Large intestine (tissue), 3 donors: Measurements from ENCODE around the gene HSD17B12. TPM values are rescaled to one million over a fixed set of nuclear protein-coding genes. Genes with fewer than 3 reads are reported as not detected.

Experiments
- DNase-seq, 2 donors: peaks; one replicate each; pipeline versions ENCODE4 v3.0.0 to v3.0.0-alpha.2; 2013
- H3K27ac ChIP-seq: one replicate; pipeline ENCODE4 v1.5.1; 2013; ENCODE audit warnings: low read length
- H3K27me3 ChIP-seq: 2 replicates; pipeline ENCODE4 v1.6.1; 2013; ENCODE audit warnings: low read length; ENCODE audit not compliant: control insufficient read depth, insufficient read depth
- H3K36me3 ChIP-seq: 2 replicates; pipeline ENCODE4 v1.6.1; 2013; ENCODE audit warnings: low read length; ENCODE audit not compliant: control insufficient read depth, insufficient read depth
- H3K4me1 ChIP-seq: one replicate; pipeline ENCODE4 v1.6.1; 2013; ENCODE audit warnings: low read length; ENCODE audit not compliant: control insufficient read depth, insufficient read depth
- H3K4me3 ChIP-seq: one replicate; pipeline ENCODE4 v1.5.1; 2013; ENCODE audit warnings: low read length
- H3K9me3 ChIP-seq: one replicate; pipeline ENCODE4 v1.6.1; 2013; ENCODE audit warnings: mild to moderate bottlenecking, low read depth, low read length, moderate library complexity; ENCODE audit not compliant: control insufficient read depth
- WGBS: methylation state at CpG from one replicate; pipeline ENCODE4 v1.1.5; 2013; ENCODE audit warnings: low lambda C conversion rate; ENCODE audit not compliant: insufficient coverage; 5-methylcytosine and 5-hydroxymethylcytosine counted together
- polyA plus RNA-seq: library from polyadenylated mRNA; unstranded; fragments of 120-200 nt; gene quantifications from one replicate; pipeline ENCODE4 v1.2.1, GENCODE V29; 2013

The HSD17B12 gene
- polyA plus RNA-seq, 1 donor, result 84.4 TPM

DNA sequence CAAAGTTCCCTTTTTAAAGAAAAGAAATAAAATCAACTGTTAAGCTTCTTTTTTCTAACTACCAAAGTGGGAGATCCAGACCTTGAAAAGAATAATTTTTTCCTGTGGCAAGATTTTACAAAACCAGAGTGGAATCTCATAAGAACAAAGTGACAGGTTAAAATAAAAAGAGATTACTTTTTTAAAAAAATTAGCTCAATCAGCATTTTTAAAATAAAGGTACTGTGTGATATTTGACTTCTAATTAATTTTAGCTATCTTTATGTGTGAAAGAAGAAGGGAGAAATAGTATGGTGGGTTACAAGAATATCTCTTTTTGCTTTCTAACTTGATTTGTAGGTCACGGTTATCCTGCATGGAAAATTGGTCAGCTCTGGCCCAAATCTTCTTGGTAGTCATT, 107.3 kb downstream of the HSD17B12 start:
- no peak overlapping the region for H3K4me3 ChIP-seq
- WGBS, result 80% methylated on average over 1 of the region's 1 CpG
- no peak for DNase-seq
- peaks cover 4% of the 10 kb centered on the region for H3K9me3 ChIP-seq
- no peaks in the 10 kb centered on the region for H3K27me3 ChIP-seq
- H3K36me3 ChIP-seq, result no peaks in the 10 kb centered on the region
- no peaks in the 10 kb centered on the region for H3K4me1 ChIP-seq
- peak overlapping the region; percentile 32 for H3K27ac ChIP-seq

DNA sequence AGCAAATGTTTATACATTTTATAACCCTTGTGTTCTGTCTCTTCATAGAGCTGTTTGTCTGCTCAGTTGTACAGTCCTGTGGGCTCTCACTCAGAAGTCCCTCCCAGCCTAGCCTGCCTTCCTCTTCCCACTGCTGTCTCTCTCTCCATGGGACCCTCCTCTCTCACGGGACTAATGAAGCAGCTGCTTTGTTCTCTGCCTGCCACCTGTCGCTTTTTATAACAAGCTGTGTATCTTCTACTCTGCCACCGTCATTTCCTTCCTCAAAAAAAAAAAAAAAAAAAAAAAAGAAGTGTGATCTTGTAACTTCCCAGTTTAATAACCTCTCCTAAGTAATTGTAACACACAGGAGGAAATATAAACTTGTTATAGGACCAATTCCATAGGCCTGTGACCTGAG, 107.9 kb downstream of the HSD17B12 start:
- Histone ChIP-seq H3K4me3 (no peak overlapping the region), H3K36me3 (no peaks in the 10 kb centered on the region), H3K4me1 (no peaks in the 10 kb centered on the region), H3K9me3 (peaks cover 4% of the 10 kb centered on the region), H3K27me3 (no peaks in the 10 kb centered on the region), H3K27ac (peak overlapping the region; percentile 46)
- 33% methylated on average over 3 of the region's 3 CpGs for WGBS
- peak; percentile 38 to 71 for DNase-seq

DNA sequence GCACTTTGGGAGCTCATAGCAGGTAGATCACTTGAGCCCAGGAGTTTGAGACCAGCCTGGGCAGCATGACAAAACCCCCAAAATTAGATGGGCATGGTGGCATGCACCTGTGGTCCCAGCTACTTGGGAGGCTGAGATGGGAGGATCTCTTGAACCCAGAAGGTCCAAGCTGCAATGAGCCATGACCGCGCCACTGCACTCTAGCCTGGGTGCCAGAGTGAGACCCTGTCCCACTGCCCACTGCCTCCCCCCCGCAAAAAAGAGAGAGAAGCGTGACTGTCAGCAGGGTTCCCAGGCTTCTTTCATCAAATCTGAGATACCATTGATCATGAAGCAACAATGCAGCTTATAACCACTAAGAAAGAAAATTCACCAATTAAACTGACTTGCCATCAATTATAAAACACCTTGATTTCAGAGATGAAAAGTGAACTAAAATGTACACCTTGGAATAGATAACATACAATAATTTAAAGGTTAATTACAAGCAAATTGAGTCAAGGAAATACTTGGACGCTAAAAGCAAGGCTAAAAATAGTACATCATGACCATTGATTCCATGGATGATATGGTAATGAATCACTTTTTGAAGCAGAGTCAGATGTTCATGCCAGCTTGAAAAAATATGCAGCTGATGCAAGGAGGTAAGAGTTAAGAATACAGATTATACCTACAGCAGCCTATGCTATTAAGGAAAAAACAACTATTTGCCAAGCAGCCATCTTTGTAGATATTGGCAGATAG, 109.3 kb downstream of the HSD17B12 start:
- Histone ChIP-seq H3K27ac (no peak overlapping the region), H3K4me1 (no peaks in the 10 kb centered on the region), H3K4me3 (no peak overlapping the region), H3K36me3 (no peaks in the 10 kb centered on the region), H3K27me3 (no peaks in the 10 kb centered on the region), H3K9me3 (no peaks in the 10 kb centered on the region)
- WGBS, result no CpG with 5 or more reads among the region's 5 CpGs
- no peak for DNase-seq

DNA sequence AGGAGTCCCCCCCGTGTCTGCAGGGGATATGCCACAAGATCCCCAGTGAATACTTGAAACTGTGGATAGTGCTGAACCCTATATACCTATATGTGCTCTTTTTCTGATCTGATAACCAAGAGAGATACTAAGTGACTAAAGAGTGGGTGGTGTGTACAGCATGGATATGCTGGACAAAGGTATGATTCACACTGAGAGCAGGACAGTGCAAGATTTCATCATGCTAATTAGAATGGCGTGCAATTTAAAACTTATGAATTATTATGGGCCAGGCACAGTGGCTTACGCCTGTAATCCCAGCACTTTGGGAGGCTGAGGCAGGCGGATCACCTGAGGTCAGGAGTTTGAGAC, 109.9 kb downstream of the HSD17B12 start:
- Histone ChIP-seq H3K4me1 (no peaks in the 10 kb centered on the region), H3K27ac (no peak overlapping the region), H3K9me3 (no peaks in the 10 kb centered on the region), H3K36me3 (peaks cover 2% of the 10 kb centered on the region), H3K4me3 (no peak overlapping the region), H3K27me3 (no peaks in the 10 kb centered on the region)
- DNase-seq, result no peak
- no CpG with 5 or more reads among the region's 4 CpGs for WGBS

DNA sequence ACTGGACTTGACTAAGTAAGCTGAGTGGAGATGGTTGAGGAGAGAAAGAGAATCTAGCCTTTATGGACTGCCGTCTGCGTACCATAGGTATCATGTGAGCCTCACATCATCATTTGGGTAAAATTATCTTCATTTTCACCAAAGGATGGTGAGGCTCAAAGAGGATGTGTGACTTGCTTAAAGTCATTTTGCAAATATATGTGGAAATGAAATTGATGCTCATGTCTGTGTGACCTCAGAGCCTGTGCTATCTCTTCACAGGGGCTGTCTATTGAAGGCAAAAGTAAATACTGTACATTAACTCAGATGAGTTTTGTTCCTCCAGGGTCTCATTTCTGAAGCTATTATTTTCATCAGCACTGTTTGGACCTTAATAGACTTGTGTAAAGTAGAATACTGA, 116.8 kb downstream of the HSD17B12 start:
- Histone ChIP-seq H3K27ac (no peak overlapping the region), H3K27me3 (no peaks in the 10 kb centered on the region), H3K36me3 (peaks cover 13% of the 10 kb centered on the region), H3K9me3 (no peaks in the 10 kb centered on the region), H3K4me1 (no peaks in the 10 kb centered on the region), H3K4me3 (no peak overlapping the region)
- WGBS, result no CpG with 5 or more reads among the region's 2 CpGs
- DNase-seq, result no peak

DNA sequence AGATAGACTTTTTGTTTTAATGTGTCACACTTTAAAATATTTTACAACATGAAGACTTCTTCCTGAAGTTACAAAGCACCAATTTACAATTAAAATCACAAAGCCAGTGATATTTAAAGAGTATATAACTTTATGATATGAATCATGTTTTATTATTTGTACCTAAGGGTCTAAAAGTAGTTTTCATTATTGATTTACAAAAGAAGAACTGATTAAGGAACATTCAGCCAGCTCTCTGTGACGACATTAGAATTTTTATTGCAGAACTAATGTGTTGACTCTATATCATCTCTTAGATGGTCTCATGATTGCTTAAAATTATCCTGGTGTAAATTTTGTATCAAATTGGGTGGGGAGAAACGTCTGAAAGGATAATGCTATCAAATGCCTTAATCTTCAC, 117.3 kb downstream of the HSD17B12 start:
- WGBS, result 27% methylated on average over 2 of the region's 2 CpGs
- peaks cover 13% of the 10 kb centered on the region for H3K36me3 ChIP-seq
- DNase-seq, result no peak

DNA sequence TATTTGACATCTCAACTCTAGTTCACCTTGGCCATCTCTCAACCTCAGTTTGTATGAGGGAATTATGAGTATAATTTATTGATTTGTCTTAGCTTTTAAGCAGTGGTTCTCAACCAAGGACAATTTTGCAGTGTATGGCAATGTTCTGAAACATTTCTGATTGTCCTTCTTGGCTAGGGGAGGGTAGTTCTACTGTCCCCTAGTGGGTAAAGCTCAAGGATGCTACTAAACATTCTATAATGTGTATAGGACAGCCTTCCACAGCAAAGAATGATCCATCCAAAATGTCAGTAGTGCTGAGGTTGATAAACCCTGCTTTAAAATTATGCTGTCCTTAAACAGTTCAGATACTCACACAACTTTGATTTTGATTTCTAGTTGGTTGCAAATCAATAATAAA, 122.0 kb downstream of the HSD17B12 start:
- Histone ChIP-seq H3K27me3 (no peaks in the 10 kb centered on the region), H3K4me1 (no peaks in the 10 kb centered on the region), H3K4me3 (no peak overlapping the region), H3K36me3 (peaks cover 14% of the 10 kb centered on the region), H3K27ac (no peak overlapping the region), H3K9me3 (no peaks in the 10 kb centered on the region)
- no peak for DNase-seq

More for the DNA sequence above, 117.3 kb downstream of the HSD17B12 start:
- H3K4me3 ChIP-seq, result no peak overlapping the region
- H3K9me3 ChIP-seq, result no peaks in the 10 kb centered on the region
- H3K27ac ChIP-seq, result no peak overlapping the region
- no peaks in the 10 kb centered on the region for H3K4me1 ChIP-seq
- H3K27me3 ChIP-seq, result no peaks in the 10 kb centered on the region

DNA sequence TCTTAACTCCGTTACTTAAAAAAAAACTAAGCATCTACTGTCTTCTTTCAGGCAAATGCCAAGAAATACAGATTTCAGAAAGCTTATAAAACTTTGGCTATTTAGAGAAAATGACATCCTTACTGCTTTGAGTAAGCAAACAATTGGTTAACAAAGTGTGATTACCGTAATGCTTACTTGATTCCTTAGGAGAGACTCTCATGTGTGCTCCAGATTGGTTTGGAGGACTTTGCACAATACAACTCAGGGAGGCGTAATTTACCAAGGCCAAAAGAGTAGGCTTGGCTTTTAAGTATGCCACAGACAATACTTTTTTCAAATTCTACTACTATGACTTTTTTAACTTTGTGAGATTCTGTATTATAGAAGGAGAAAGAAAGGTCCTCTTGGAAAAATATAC, 123.2 kb downstream of the HSD17B12 start:
- H3K27me3 ChIP-seq, result no peaks in the 10 kb centered on the region
- no peak for DNase-seq
- no CpG with 5 or more reads among the region's 3 CpGs for WGBS

DNA sequence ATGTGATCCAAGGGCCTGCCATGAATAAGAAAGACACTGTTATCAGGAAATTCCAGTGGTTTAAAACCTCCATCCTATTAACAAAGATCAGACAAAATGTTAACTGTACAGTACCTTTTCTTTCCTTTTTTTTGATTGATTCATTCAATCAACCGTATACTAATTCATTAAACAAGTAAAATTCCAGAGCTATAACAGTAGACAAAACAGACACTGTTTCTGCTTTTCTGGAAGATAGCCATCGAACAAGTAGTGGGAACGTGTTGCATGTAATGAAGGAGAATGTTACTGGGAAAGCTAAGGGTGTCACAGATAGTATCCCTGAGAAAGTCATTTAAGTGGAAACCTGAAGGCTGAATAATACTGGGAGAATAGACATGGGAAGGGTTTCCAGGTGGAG, 126.4 kb downstream of the HSD17B12 start:
- Histone ChIP-seq H3K36me3 (peaks cover 11% of the 10 kb centered on the region), H3K9me3 (no peaks in the 10 kb centered on the region), H3K27ac (no peak overlapping the region), H3K4me3 (no peak overlapping the region), H3K4me1 (no peaks in the 10 kb centered on the region), H3K27me3 (no peaks in the 10 kb centered on the region)
- WGBS, result 95% methylated on average over 3 of the region's 3 CpGs
- no peak for DNase-seq

More for the DNA sequence above, 123.2 kb downstream of the HSD17B12 start:
- Histone ChIP-seq H3K27ac (no peak overlapping the region), H3K4me3 (no peak overlapping the region), H3K9me3 (no peaks in the 10 kb centered on the region), H3K36me3 (peaks cover 13% of the 10 kb centered on the region), H3K4me1 (no peaks in the 10 kb centered on the region)

DNA sequence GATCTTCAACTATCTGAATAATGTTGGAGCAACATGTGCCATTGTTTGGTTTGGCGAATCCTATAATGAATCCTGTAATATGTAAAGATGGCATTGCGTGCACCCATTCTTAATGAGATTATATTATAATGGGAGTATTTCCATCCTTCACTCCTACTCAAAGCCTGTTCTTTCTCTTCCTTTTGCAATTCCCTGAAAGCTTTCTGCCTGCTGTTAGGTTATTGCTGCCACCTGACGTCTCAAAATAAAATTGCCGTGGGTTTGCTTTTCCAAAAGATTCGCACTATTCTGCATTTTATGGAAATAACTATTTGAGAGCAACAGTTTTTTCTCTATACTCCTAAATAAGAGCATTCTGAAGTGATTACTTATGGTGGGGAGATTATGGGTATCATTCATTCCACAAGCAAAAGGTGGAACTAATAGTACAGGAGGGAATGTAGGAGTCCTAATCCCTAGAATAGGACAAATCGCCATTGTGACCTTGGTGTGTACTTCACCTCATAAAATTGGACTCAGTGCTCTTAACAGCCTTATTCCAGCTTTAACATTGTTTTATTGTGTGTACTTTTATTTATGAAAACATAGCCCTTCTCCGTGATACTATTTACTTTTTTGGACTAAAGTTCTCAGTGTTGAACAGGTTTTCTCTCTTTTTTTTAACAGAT, 130.5 kb downstream of the HSD17B12 start:
- DNase-seq, result no peak
- WGBS, result 93% methylated on average over 2 of the region's 7 CpGs
- Histone ChIP-seq H3K27ac (no peak overlapping the region), H3K4me3 (no peak overlapping the region), H3K27me3 (no peaks in the 10 kb centered on the region), H3K36me3 (peaks cover 6% of the 10 kb centered on the region), H3K4me1 (no peaks in the 10 kb centered on the region), H3K9me3 (no peaks in the 10 kb centered on the region)

DNA sequence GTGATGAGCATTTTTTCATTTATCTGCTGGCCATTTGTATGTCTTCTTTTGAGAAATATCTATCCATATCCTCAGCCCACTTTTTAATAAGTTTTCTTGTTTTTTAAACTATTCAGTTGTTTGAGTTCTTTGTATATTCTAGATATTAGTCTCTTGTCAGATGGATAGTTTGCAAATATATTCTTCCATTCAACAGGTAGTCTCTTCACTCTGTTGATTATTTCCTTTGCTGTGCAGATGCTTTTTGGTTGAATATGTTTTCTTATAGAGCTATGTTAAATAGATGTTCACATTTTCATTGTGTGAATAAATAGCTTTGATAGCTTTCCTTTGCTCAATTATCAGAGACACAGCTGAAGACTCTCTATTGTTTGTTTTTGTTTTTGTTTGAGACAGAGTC, 131.9 kb downstream of the HSD17B12 start:
- Histone ChIP-seq H3K27ac (no peak overlapping the region), H3K27me3 (no peaks in the 10 kb centered on the region), H3K4me1 (no peaks in the 10 kb centered on the region), H3K36me3 (peaks cover 5% of the 10 kb centered on the region), H3K4me3 (no peak overlapping the region), H3K9me3 (no peaks in the 10 kb centered on the region)
- no peak for DNase-seq
